ENCODE measurements around the gene CIZ1. TPM values are rescaled to one million over a fixed set of nuclear protein-coding genes. Genes with fewer than 3 reads are reported as not detected.
A peak's percentile ranks its signal among the peaks of the same experiment; 100 is the strongest.

Gene CIZ1
- total RNA-seq, 1 experiment from 2014 or later, result 93.7 TPM

GRCh38 chr9:128163027-128163515 lies 28.3 kb downstream of the CIZ1 start:
- no peak for TF ChIP-seq CTCF (IDR thresholded peaks at IDR 0.05; ENCODE audit: unreplicated experiment)
- H3K27me3 Mint-ChIP-seq (ENCODE audit: unreplicated experiment), result no peaks in the 10 kb centered on the region
- no TSS peak for BruUV-seq (replicated peaks)
- H3K4me3 Mint-ChIP-seq (ENCODE audit: low read depth, unreplicated experiment), result no peak overlapping the region
- CTCF ChIA-PET, result no interaction called here
- H3K4me1 Mint-ChIP-seq (ENCODE audit: low read depth, unreplicated experiment), result no peaks in the 10 kb centered on the region
- intact Hi-C loops (cut with micrococcal nuclease; ENCODE audit: unreplicated experiment), result no loop called here
- H3K36me3 Mint-ChIP-seq (ENCODE audit: insufficient read depth, unreplicated experiment), result peaks cover 66% of the 10 kb centered on the region
- no peak for DNase-seq
- no peak overlapping the region for H3K27ac Mint-ChIP-seq (ENCODE audit: unreplicated experiment)
- no peaks in the 10 kb centered on the region for H3K9me3 Mint-ChIP-seq (ENCODE audit: low read depth, unreplicated experiment)

- no peak for DNase-seq
- H3K27me3 Mint-ChIP-seq (ENCODE audit: unreplicated experiment), result no peaks in the 10 kb centered on the region
- intact Hi-C loops (cut with micrococcal nuclease; ENCODE audit: unreplicated experiment), result no loop called here
- peaks cover 63% of the 10 kb centered on the region for H3K36me3 Mint-ChIP-seq (ENCODE audit: insufficient read depth, unreplicated experiment)
- H3K4me1 Mint-ChIP-seq (ENCODE audit: low read depth, unreplicated experiment), result no peaks in the 10 kb centered on the region
- no TSS peak for BruUV-seq (replicated peaks)
- no peak overlapping the region for H3K4me3 Mint-ChIP-seq (ENCODE audit: low read depth, unreplicated experiment)
- H3K9me3 Mint-ChIP-seq (ENCODE audit: low read depth, unreplicated experiment), result no peaks in the 10 kb centered on the region
- CTCF ChIA-PET, result no interaction called here
- no peak for TF ChIP-seq CTCF (IDR thresholded peaks at IDR 0.05; ENCODE audit: unreplicated experiment)
- H3K27ac Mint-ChIP-seq (ENCODE audit: unreplicated experiment), result no peak overlapping the region
Measured at GRCh38 chr9:128162215-128163026, 29.0 kb downstream of the CIZ1 start.

DNA sequence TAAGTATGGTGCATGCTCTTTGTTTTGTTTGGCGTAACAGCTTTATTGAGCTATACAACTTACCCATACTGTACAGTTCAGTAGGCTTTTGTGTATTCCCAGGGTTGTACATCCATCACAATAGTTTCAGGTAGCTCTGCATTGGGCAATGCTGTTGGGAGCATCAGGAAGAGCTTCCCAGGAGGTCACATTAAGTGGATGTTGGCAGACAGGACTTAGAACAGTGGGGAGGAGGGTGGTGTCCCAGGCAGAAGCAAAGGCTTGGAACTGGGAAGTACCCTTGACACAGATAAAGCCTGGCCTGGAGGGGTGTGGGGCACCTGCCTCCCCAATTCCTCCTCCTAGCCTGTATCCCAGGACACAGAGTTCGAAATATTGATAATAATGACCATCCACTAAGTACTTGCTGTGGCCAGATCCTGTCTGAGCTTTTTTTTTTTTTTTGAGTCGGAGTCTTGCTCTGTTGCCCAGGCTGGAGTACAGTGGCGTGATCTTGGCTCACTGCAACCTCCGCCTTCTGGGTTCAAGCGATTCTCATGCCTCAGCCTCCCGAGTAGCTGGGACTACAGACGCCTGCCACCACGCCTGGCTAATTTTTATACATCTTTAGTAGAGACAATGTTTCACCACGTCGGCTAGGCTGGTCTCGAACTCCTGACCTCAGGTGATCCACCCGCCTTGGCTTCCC lies 30.0 kb downstream of the CIZ1 start:
- Mint-ChIP-seq H3K27ac (ENCODE audit: unreplicated experiment) (no peak overlapping the region), H3K36me3 (ENCODE audit: insufficient read depth, unreplicated experiment) (peaks cover 66% of the 10 kb centered on the region), H3K4me3 (ENCODE audit: low read depth, unreplicated experiment) (peak overlapping the region; percentile 63), H3K27me3 (ENCODE audit: unreplicated experiment) (no peaks in the 10 kb centered on the region), H3K9me3 (ENCODE audit: low read depth, unreplicated experiment) (no peaks in the 10 kb centered on the region), H3K4me1 (ENCODE audit: low read depth, unreplicated experiment) (no peaks in the 10 kb centered on the region)
- CTCF ChIA-PET, result interaction anchor here (0.6 to 2.1 kb wide), 2 partner anchors 33 to 38 kb away, joined by 3 to 6 read pairs; no protein-coding TSS in a partner anchor
- DNase-seq, result no peak
- BruUV-seq (replicated peaks), result no TSS peak
- no peak for TF ChIP-seq CTCF (IDR thresholded peaks at IDR 0.05; ENCODE audit: unreplicated experiment)
- intact Hi-C loops (cut with micrococcal nuclease; ENCODE audit: unreplicated experiment), result no loop called here

- H3K9me3 Mint-ChIP-seq (ENCODE audit: low read depth, unreplicated experiment), result no peaks in the 10 kb centered on the region
- TF ChIP-seq CTCF (IDR thresholded peaks at IDR 0.05; ENCODE audit: unreplicated experiment), result no peak
- H3K27ac Mint-ChIP-seq (ENCODE audit: unreplicated experiment), result no peak overlapping the region
- no peaks in the 10 kb centered on the region for H3K27me3 Mint-ChIP-seq (ENCODE audit: unreplicated experiment)
- TSS peak; percentile 25 for BruUV-seq (replicated peaks)
- H3K36me3 Mint-ChIP-seq (ENCODE audit: insufficient read depth, unreplicated experiment), result peaks cover 72% of the 10 kb centered on the region
- H3K4me1 Mint-ChIP-seq (ENCODE audit: low read depth, unreplicated experiment), result no peaks in the 10 kb centered on the region
- DNase-seq, result no peak
- CTCF ChIA-PET, result interaction anchor here (0.6 to 2.1 kb wide), 2 partner anchors 32 to 66 kb away, joined by 3 to 6 read pairs; no protein-coding TSS in a partner anchor
- H3K4me3 Mint-ChIP-seq (ENCODE audit: low read depth, unreplicated experiment), result peak overlapping the region; percentile 63
- intact Hi-C loops (cut with micrococcal nuclease; ENCODE audit: unreplicated experiment), result no loop called here
Measured at GRCh38 chr9:128160603-128160987, 30.8 kb downstream of the CIZ1 start.

Measured in Calu3 (cell line).